Dendritic cell treated with granulocyte-macrophage colony-stimulating factor and Interleukin-4, amounts not matched to agents 40 ng/mL and 50 ng/mL, for 4 days (primary cell): ENCODE results near the gene NFKB1.

ENCODE experiments used
- H3K27ac Mint-ChIP-seq: one replicate; pipeline ENCODE4 v1.8.0; 2022; ENCODE audit warnings: mild to moderate bottlenecking, mixed read lengths
- H3K27me3 Mint-ChIP-seq: one replicate; pipeline ENCODE4 v1.8.0; 2022; ENCODE audit warnings: mild to moderate bottlenecking, mixed read lengths
- H3K36me3 Mint-ChIP-seq: one replicate; pipeline ENCODE4 v1.8.0; 2022; ENCODE audit warnings: low read depth, mixed read lengths
- H3K4me1 Mint-ChIP-seq: one replicate; pipeline ENCODE4 v1.8.0; 2022; ENCODE audit warnings: low read depth, mixed read lengths
- H3K4me3 Mint-ChIP-seq: one replicate; pipeline ENCODE4 v1.8.0; 2022; ENCODE audit warnings: mild to moderate bottlenecking, moderate library complexity, mixed read lengths
- H3K9me3 Mint-ChIP-seq: one replicate; pipeline ENCODE4 v1.8.0; 2022; ENCODE audit warnings: mixed read lengths
- intact Hi-C: fragments of 100-400 bp; cut with micrococcal nuclease; formaldehyde crosslinking; loops from one replicate; pipeline ENCODE4 v1.15.0; 2022

Gene NFKB1

DNA sequence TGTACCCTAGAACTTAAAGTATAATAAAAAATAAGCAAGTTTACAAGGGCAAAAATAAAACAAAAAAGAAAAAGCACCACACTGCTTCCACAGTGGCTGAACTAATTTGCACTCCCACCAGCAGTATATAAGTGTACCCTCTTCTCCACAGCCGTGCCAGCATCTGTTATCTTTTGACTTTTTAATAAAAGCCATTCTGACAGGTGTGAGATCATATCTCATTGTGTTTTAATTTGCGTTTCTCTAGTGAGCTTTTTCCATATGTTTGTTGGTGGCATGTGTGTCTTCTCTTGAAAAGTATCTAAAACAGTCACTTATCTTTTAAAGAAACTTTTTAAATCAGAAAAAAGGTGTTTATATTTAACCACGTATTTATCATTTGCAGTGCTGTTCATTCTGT, 71.3 kb downstream of the NFKB1 start:
- Mint-ChIP-seq H3K9me3 (no peaks in the 10 kb centered on the region), H3K36me3 (peaks cover 52% of the 10 kb centered on the region), H3K27me3 (no peaks in the 10 kb centered on the region), H3K4me1 (peaks cover 14% of the 10 kb centered on the region), H3K4me3 (no peak overlapping the region), H3K27ac (no peak overlapping the region)
- intact Hi-C loops, result no loop called here

DNA sequence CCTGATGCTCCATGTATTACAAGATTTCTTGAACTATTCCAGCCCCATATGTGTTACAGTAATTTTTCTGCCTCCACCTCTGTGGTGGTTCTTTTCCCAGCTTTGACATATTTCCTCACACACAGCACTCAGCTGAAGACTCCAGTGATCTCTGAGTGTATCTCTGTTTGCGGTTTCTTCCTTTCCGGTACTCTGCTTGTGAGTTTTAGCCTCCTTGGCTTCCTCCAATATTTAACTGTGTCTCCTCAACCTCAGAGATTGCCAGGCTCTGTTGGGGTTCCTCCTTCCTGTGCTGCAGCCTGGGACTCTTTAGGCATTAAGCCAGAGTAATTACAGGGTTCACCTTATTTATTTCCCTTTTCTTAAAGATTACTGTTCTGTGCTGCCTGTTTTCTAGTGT, 73.2 kb downstream of the NFKB1 start:
- Mint-ChIP-seq H3K27ac (peak overlapping the region; percentile 28), H3K27me3 (no peaks in the 10 kb centered on the region), H3K4me3 (no peak overlapping the region), H3K9me3 (no peaks in the 10 kb centered on the region), H3K36me3 (peaks cover 66% of the 10 kb centered on the region), H3K4me1 (peaks cover 18% of the 10 kb centered on the region)
- intact Hi-C loops, result no loop called here

DNA sequence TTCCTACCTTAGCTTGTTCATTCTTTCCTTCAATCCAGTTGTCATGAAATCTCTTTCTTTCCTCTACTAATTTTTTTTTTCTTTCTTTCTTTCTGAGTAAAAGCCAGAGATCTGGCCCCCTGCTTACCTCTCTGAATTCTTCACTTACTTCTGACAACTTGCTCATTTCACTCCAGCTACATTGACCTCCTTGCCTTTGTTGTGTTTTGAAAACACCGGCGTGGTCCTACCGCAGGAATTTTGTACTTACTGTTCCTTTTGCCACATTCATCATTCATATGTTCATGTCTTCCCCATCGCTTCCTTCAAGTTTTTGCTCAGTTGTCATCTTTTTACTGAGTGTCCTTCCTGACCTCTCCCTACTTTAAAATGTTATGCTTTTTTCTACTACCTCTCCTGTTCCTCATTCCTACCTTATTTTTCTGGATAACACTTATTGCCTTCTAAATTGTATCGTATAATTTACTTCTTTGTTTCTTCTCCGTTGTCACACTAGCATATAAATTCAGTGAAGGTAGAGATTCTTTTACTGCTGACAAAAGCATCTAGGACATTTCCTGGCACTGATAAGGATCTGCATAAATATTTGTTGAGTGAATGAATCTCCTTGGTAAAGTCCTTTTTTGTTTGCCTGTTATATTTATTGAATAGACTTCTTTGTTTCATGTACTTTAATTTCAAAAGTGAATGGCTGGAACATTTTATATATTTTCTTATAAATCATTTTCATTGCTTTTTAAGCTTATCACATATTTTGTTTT, 74.4 kb downstream of the NFKB1 start:
- no peak overlapping the region for H3K4me3 Mint-ChIP-seq
- no peaks in the 10 kb centered on the region for H3K27me3 Mint-ChIP-seq
- peaks cover 18% of the 10 kb centered on the region for H3K4me1 Mint-ChIP-seq
- no peak overlapping the region for H3K27ac Mint-ChIP-seq
- intact Hi-C loops, result no loop called here
- no peaks in the 10 kb centered on the region for H3K9me3 Mint-ChIP-seq
- peaks cover 72% of the 10 kb centered on the region for H3K36me3 Mint-ChIP-seq

DNA sequence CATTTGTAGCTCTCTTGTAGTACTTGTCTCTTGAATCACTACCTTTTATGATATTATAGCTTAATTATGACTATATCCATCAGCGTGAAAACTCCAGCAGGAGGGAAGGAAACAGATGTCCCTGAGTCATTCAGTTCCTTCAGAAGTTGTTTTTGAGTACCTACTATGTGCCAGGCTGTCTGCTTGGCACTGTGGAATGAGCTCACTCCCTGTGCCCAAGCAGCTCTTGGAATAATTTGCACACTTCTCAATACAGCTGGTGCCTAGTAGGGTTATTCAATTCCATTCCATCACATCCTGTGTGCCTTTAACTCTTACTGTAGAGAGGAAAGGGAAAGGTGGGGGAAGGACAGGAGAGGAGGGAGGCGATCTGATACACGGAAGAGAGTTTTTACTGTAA, 77.1 kb downstream of the NFKB1 start:
- Mint-ChIP-seq H3K27me3 (no peaks in the 10 kb centered on the region), H3K4me3 (no peak overlapping the region), H3K27ac (no peak overlapping the region), H3K36me3 (peaks cover 67% of the 10 kb centered on the region), H3K9me3 (no peaks in the 10 kb centered on the region), H3K4me1 (peaks cover 16% of the 10 kb centered on the region)
- intact Hi-C loops, result no loop called here

DNA sequence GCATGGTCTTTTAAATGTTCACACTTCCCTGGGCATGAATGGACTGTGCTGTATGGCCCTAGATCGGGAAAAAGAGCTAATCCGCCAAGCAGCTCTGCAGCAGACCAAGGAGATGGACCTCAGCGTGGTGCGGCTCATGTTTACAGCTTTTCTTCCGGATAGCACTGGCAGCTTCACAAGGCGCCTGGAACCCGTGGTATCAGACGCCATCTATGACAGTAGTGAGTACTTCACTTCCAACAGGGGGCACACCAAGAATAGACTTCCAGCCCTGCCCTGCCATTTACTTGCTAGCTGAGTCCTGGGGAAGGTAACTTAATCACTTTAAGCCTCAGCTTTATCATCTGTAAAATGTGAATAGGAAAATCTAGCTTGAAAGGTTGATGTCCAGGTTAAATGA, 77.7 kb downstream of the NFKB1 start:
- no peaks in the 10 kb centered on the region for H3K9me3 Mint-ChIP-seq
- peaks cover 69% of the 10 kb centered on the region for H3K36me3 Mint-ChIP-seq
- H3K27me3 Mint-ChIP-seq, result no peaks in the 10 kb centered on the region
- no peak overlapping the region for H3K27ac Mint-ChIP-seq
- peaks cover 11% of the 10 kb centered on the region for H3K4me1 Mint-ChIP-seq
- intact Hi-C loops, result no loop called here
- no peak overlapping the region for H3K4me3 Mint-ChIP-seq

DNA sequence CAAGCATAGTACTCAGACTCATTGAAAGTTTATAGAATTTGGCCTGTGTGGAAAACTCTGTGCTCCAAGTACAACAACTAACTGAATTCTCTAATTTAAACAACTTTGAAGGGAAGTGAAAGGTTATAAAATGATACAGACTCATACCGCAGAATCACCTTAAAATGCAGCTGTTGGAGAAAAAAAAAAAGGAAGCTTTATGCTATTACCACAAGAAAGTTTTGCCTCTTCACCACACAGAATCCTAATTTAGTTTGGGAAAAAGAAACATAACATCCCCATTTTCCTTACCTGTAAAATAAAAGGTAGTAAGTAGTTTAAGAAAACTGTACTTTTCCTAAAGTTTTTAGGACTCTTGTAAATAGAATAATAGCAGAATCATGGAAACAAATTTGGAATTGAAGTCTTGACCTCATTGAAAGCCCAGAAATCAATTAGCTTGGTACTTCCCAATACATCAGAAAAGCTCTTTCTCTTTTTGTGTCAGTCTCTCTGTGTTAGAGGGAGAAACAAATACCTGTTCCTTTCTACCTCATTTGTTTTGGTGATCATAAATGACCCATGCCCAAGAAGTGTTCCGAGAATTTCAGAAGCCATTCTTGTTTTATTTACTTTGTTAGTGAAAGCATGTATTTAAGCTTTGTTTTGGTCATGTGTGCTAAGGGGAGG, 78.8 kb downstream of the NFKB1 start:
- Mint-ChIP-seq H3K36me3 (peaks cover 80% of the 10 kb centered on the region), H3K9me3 (no peaks in the 10 kb centered on the region), H3K27ac (no peak overlapping the region), H3K27me3 (no peaks in the 10 kb centered on the region), H3K4me3 (no peak overlapping the region), H3K4me1 (peaks cover 4% of the 10 kb centered on the region)
- intact Hi-C loops, result no loop called here

DNA sequence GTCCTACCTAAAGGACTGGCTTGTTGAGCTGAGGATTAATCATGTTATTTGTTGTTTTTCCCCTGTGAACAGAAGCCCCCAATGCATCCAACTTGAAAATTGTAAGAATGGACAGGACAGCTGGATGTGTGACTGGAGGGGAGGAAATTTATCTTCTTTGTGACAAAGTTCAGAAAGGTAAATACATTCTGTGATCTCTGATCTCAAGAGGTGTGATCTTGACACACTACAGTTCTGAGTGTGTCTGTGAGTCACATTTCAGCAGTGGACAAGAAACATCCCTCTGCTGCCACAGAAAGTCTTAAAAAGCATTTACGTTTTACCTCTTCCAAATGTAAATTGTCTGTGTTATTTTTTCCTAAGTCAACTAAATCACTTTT, 79.3 kb downstream of the NFKB1 start:
- H3K27ac Mint-ChIP-seq, result no peak overlapping the region
- intact Hi-C loops, result no loop called here
- no peaks in the 10 kb centered on the region for H3K9me3 Mint-ChIP-seq
- peaks cover 81% of the 10 kb centered on the region for H3K36me3 Mint-ChIP-seq
- no peaks in the 10 kb centered on the region for H3K27me3 Mint-ChIP-seq
- no peak overlapping the region for H3K4me3 Mint-ChIP-seq
- peaks cover 4% of the 10 kb centered on the region for H3K4me1 Mint-ChIP-seq

DNA sequence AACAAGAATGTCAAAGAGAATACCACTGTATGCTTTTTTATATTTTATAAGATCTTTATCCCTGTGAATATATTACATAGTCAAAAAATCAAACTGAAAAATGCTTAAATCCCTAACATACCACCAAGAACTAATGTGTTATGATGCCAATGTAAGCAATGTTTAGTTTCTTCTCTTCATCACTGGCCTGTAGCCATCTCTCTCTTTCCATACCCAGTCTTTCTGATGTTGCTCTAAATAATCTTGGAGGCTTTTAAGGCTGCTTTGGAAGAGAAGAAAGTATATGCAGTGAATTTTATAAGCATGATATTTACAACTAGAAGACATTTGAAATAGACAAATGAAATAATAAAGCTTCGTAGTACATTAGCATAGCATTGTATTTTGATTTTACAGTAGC, 82.9 kb downstream of the NFKB1 start:
- intact Hi-C loops, result no loop called here
- no peaks in the 10 kb centered on the region for H3K9me3 Mint-ChIP-seq
- H3K4me1 Mint-ChIP-seq, result peaks cover 6% of the 10 kb centered on the region
- no peak overlapping the region for H3K4me3 Mint-ChIP-seq
- peaks cover 78% of the 10 kb centered on the region for H3K36me3 Mint-ChIP-seq
- H3K27me3 Mint-ChIP-seq, result no peaks in the 10 kb centered on the region
- no peak overlapping the region for H3K27ac Mint-ChIP-seq

DNA sequence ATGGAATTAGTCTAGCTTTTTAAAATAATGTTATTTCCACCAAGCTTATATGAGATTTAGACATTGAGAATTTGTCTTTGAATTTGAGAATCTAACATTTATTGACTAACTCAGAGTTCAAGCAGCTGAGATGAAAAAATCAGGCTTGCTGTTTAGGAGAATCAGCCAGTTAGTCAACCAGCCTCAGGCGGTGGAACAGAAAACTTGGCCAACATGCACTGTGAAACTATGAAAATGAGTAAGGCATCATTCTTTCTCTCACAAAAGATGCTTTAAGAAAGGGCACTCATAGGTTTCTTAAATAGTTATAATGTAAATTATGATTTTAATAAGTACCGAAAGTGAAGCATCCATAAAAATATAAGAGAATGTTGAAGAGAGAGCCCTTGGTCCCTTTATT, 84.2 kb downstream of the NFKB1 start:
- no peaks in the 10 kb centered on the region for H3K9me3 Mint-ChIP-seq
- no peak overlapping the region for H3K4me3 Mint-ChIP-seq
- no peak overlapping the region for H3K27ac Mint-ChIP-seq
- peaks cover 16% of the 10 kb centered on the region for H3K4me1 Mint-ChIP-seq
- intact Hi-C loops, result no loop called here
- no peaks in the 10 kb centered on the region for H3K27me3 Mint-ChIP-seq
- H3K36me3 Mint-ChIP-seq, result peaks cover 79% of the 10 kb centered on the region

DNA sequence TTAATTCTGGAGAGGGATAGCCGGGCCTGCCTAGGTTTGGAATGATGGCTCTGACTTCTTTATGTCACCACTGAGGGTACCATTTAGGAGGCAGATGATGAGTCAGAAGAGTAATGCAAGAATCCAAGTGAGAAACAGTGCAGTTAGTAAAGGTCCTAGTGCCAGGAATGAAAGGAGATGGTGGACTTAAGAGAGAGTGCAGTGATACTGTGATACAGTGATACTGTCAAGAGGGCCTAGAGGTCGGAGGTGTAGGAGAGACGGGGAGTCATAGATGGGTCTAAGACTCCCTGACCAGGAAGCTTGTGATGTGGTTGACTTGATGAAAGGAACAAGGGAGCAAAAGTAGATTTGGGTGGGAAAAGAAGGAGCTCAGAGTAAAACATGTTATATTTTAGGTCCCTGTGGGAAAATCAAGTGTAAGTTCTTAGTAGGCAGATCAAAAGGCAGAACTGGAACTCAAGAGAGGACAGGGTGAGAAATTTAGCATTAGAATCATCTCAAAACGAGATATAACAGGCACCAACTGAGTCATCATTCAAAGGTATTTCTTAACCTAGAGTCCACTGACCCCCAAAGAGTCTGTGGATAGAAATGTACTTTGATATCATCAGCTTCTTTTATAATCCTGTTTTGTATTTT, 85.0 kb downstream of the NFKB1 start:
- H3K27me3 Mint-ChIP-seq, result no peaks in the 10 kb centered on the region
- no peaks in the 10 kb centered on the region for H3K9me3 Mint-ChIP-seq
- H3K27ac Mint-ChIP-seq, result no peak overlapping the region
- H3K4me1 Mint-ChIP-seq, result peaks cover 21% of the 10 kb centered on the region
- intact Hi-C loops, result no loop called here
- H3K4me3 Mint-ChIP-seq, result no peak overlapping the region
- H3K36me3 Mint-ChIP-seq, result peaks cover 83% of the 10 kb centered on the region

DNA sequence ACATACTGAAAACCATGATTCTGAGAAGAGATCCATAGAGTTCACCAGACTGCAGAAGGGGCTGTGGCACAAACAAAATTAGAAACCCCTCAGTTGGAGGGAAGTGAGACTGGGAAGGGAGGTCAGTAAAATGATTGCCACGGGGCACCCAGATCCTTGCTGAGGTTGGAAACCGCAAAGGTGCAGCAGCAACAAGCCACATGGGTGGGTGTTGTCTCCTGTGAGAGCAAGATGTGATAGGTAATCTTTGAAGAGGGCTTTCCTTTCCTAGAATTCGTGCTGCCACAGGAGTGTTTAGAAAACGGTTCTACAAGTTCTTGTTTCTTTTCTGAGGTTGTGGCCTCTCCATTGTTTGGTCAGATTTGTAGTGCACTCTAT, 85.5 kb downstream of the NFKB1 start:
- no peaks in the 10 kb centered on the region for H3K9me3 Mint-ChIP-seq
- no peak overlapping the region for H3K4me3 Mint-ChIP-seq
- peaks cover 24% of the 10 kb centered on the region for H3K4me1 Mint-ChIP-seq
- intact Hi-C loops, result no loop called here
- peaks cover 88% of the 10 kb centered on the region for H3K36me3 Mint-ChIP-seq
- no peaks in the 10 kb centered on the region for H3K27me3 Mint-ChIP-seq
- no peak overlapping the region for H3K27ac Mint-ChIP-seq

DNA sequence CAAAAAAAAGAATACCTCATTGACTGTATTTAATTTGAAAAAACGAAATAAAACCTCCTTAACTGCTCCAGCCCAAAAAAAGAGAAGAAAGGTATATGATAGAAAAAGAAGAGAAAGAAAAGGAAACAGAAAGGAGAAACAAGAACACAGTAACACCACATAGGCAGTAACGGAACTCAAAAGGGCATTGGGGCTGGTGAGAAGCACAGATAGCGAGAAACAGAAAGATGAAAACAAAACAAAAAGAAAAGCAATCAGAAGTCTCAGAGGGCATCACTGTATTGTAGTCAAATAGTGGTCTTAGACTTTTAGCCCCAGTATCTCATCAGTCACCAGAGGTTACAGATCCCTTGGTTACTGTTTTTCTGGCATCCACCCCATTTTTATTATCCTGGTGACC, 88.6 kb downstream of the NFKB1 start:
- Mint-ChIP-seq H3K4me1 (peaks cover 43% of the 10 kb centered on the region), H3K36me3 (peaks cover 86% of the 10 kb centered on the region), H3K27ac (no peak overlapping the region), H3K27me3 (no peaks in the 10 kb centered on the region), H3K4me3 (no peak overlapping the region), H3K9me3 (no peaks in the 10 kb centered on the region)
- intact Hi-C loops, result no loop called here

DNA sequence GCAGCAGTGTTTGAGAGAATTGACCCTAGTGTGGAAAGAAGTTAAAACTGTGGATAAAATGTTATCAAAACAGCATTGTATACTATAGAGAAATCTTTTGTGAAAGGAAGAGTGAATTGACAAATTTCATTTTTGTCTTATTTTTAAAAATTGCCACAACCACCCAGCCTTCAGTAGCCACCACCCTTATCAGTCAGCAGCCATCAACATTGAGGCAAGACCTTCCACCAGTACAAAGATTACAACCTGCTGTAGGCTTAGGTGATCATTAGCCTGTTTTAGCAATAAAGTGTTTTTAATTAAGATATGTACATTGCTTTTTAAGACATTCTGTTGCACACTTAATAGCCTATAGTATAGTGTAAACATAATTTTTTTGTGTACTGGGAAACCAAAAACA, 91.1 kb downstream of the NFKB1 start:
- Mint-ChIP-seq H3K36me3 (peaks cover 85% of the 10 kb centered on the region), H3K27ac (no peak overlapping the region), H3K4me1 (peaks cover 46% of the 10 kb centered on the region), H3K9me3 (no peaks in the 10 kb centered on the region), H3K27me3 (no peaks in the 10 kb centered on the region), H3K4me3 (no peak overlapping the region)
- intact Hi-C loops, result no loop called here

DNA sequence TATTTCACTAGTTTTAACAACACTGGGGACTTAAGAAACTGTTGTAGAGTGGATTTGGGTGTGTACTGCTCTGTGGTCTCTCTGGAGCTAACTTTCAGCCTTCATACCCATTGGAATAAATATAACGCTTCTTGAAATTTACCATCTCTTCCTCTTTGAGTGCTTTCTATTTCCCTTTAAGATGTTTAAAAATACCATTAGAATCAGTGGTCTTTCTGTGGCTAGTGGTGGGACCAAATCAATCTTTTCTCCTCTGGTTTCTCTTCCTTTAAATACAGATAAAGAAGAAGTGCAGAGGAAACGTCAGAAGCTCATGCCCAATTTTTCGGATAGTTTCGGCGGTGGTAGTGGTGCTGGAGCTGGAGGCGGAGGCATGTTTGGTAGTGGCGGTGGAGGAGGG, 92.0 kb downstream of the NFKB1 start:
- Mint-ChIP-seq H3K27me3 (no peaks in the 10 kb centered on the region), H3K36me3 (peaks cover 85% of the 10 kb centered on the region), H3K27ac (peak overlapping the region; percentile 37), H3K4me3 (peak overlapping the region; percentile 26), H3K9me3 (no peaks in the 10 kb centered on the region), H3K4me1 (peaks cover 55% of the 10 kb centered on the region)
- intact Hi-C loops, result no loop called here
